ENCODE measurements around the gene NRF1. TPM values are rescaled to one million over a fixed set of nuclear protein-coding genes. Genes with fewer than 3 reads are reported as not detected.

Gene NRF1
- total RNA-seq, 1 donor from 2014 or later = 22.6 TPM

DNA sequence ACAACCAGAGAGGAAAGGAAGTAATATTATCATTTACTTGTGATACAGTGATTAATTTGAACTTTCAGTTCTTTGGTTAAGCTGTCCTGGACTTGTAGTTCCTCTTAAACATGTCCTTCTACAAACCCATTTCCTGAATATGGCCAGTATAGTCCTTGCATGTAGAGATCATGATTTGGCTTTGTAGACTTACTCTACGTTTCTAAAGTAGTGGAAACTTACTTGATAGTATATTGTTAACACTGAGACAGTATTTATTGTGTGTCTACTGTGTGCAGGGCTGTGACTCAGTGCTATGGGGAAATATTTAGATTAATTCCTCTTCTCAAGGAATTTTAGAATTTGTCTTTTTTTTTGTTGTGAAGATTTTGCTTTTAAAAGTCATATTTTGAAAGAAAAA is 109.5 kb downstream of the NRF1 start:
- TF ChIP-seq CTCF (IDR thresholded peaks at IDR 0.05) = no peak
- TF ChIP-seq POLR2A (IDR thresholded peaks at IDR 0.05) = no peak
- TF ChIP-seq POLR2AphosphoS5 (IDR thresholded peaks at IDR 0.05; ENCODE audit: insufficient read depth in 1 of 2, low read depth in 1 of 2) = no peak
- Histone ChIP-seq H3K36me3 (peaks cover 0 to 62% of the 10 kb centered on the region in 2 donors), H3K27ac (no peak overlapping the region), H3K9me3 (no peaks in the 10 kb centered on the region), H3K4me1 (no peaks in the 10 kb centered on the region), H3K27me3 (no peaks in the 10 kb centered on the region), H3K4me3 (no peak overlapping the region)
- no peak for DNase-seq (ENCODE audit: extremely low spot score in 2 of 2)
- intact Hi-C loops (cut with DNase I) = no loop called here

DNA sequence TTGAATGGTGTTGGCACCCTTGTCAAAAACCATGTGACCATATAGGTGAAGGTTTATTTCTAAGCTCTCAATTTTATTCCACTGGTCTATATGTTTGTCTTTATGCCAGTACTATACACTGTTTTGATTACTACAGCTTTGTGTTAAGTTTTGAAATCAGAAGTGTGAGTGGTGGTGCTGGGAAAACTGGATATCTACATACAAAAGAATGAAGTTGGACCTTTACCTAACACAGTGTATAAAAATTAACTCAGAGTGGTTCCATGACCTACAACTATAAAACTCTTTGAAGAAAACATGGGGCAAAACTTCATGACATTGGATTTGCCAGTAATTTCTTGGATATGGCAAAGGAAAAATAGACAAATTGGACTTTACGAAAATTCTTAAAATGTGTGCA is 112.2 kb downstream of the NRF1 start:
- Histone ChIP-seq H3K27ac (no peak overlapping the region), H3K36me3 (peaks cover 0 to 66% of the 10 kb centered on the region in 2 donors)

DNA sequence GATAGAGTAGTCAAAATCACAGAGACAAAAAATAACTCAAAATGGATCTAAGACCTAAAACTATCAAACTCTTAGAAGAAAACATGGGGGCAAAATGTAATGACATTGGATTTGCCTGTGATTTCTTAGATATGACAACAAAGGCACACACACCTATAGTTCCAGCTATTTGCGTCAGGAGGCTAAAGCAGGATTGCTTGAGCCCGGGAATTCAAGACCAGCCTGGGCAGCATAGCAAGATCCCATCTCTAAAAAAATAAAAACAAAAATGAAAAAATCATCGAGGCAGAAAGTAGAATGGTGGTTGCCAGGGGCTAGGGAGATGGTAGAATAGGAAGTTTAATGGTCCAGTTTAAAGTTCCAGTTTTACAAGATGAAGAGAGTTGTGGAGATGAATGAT is 113.3 kb downstream of the NRF1 start:
- intact Hi-C loops (cut with DNase I) = no loop called here
- no peaks in the 10 kb centered on the region for H3K9me3 ChIP-seq
- no peaks in the 10 kb centered on the region for H3K27me3 ChIP-seq
- peaks cover 0 to 65% of the 10 kb centered on the region in 2 donors for H3K36me3 ChIP-seq
- DNase-seq (ENCODE audit: extremely low spot score in 2 of 2) = no peak
- TF ChIP-seq POLR2A (IDR thresholded peaks at IDR 0.05) (no peak), POLR2AphosphoS5 (IDR thresholded peaks at IDR 0.05; ENCODE audit: insufficient read depth in 1 of 2, low read depth in 1 of 2) (no peak), CTCF (IDR thresholded peaks at IDR 0.05) (no peak)
- H3K4me3 ChIP-seq = no peak overlapping the region
- no peak overlapping the region for H3K27ac ChIP-seq
- no peaks in the 10 kb centered on the region for H3K4me1 ChIP-seq

More for the DNA sequence above, 112.2 kb downstream of the NRF1 start:
- intact Hi-C loops (cut with DNase I) = no loop called here
- Histone ChIP-seq H3K4me1 (no peaks in the 10 kb centered on the region), H3K27me3 (no peaks in the 10 kb centered on the region), H3K4me3 (no peak overlapping the region), H3K9me3 (no peaks in the 10 kb centered on the region)
- TF ChIP-seq POLR2A (IDR thresholded peaks at IDR 0.05) = no peak
- no peak for TF ChIP-seq POLR2AphosphoS5 (IDR thresholded peaks at IDR 0.05; ENCODE audit: insufficient read depth in 1 of 2, low read depth in 1 of 2)
- TF ChIP-seq CTCF (IDR thresholded peaks at IDR 0.05) = no peak
- no peak for DNase-seq (ENCODE audit: extremely low spot score in 2 of 2)

DNA sequence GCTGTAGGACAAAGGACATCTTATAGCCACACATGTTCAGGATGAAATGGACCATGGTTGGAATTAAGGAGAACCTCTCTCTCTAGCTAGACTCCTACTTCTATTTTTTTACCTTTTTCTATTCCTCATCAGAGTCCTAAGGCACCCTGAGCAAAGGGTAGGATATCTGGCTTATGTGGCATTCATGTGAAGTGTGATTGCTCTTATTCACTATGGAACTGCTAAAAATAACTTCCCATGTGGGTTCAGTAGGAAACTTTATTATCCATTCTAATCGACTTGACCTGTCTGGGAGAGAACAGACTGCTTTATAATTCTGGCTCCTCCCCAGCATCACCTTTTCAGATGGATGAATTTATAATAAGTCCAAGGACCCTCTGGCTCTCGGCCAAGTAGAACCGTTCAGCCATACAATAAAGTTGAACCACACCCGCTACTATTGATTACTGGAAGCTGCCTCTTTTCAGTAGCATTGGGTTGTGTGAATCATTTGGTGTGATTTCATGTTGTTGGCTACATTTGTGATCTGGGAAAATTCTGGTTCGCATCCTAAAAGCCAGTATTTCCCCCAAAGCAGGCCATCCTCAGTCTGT is 117.5 kb downstream of the NRF1 start:
- intact Hi-C loops (cut with DNase I) = no loop called here
- TF ChIP-seq POLR2A (IDR thresholded peaks at IDR 0.05) (no peak), POLR2AphosphoS5 (IDR thresholded peaks at IDR 0.05; ENCODE audit: insufficient read depth in 1 of 2, low read depth in 1 of 2) (no peak), CTCF (IDR thresholded peaks at IDR 0.05) (no peak)
- no peak overlapping the region for H3K27ac ChIP-seq
- no peaks in the 10 kb centered on the region for H3K4me1 ChIP-seq
- H3K4me3 ChIP-seq = no peak overlapping the region
- H3K27me3 ChIP-seq = no peaks in the 10 kb centered on the region
- peaks cover 0 to 60% of the 10 kb centered on the region in 2 donors for H3K36me3 ChIP-seq
- DNase-seq (ENCODE audit: extremely low spot score in 2 of 2) = peak in 1 of 2 donors; percentile 22
- H3K9me3 ChIP-seq = no peaks in the 10 kb centered on the region

- TF ChIP-seq CTCF (IDR thresholded peaks at IDR 0.05) (no peak), POLR2A (IDR thresholded peaks at IDR 0.05) (no peak), POLR2AphosphoS5 (IDR thresholded peaks at IDR 0.05; ENCODE audit: insufficient read depth in 1 of 2, low read depth in 1 of 2) (no peak)
- intact Hi-C loops (cut with DNase I) = no loop called here
- no peak overlapping the region for H3K4me3 ChIP-seq
- no peak for DNase-seq (ENCODE audit: extremely low spot score in 2 of 2)
- no peaks in the 10 kb centered on the region for H3K27me3 ChIP-seq
- peaks cover 0 to 62% of the 10 kb centered on the region in 2 donors for H3K36me3 ChIP-seq
- H3K27ac ChIP-seq = no peak overlapping the region
- no peaks in the 10 kb centered on the region for H3K4me1 ChIP-seq
- no peaks in the 10 kb centered on the region for H3K9me3 ChIP-seq
Observed at GRCh38 chr7:129729511-129729910, 118.0 kb downstream of the NRF1 start.

Data from vagina (tissue), 2 donors.